HG03439 (cell line): ENCODE data around the gene FBLN1.

ENCODE experiments used
- ATAC-seq: cut with Tn5 transposase; IDR thresholded peaks from one replicate; pipeline ENCODE4 v1.9.1; 2021; ENCODE audit warnings: mild to moderate bottlenecking, moderate library complexity; ENCODE audit not compliant: unreplicated experiment

Gene FBLN1

DNA sequence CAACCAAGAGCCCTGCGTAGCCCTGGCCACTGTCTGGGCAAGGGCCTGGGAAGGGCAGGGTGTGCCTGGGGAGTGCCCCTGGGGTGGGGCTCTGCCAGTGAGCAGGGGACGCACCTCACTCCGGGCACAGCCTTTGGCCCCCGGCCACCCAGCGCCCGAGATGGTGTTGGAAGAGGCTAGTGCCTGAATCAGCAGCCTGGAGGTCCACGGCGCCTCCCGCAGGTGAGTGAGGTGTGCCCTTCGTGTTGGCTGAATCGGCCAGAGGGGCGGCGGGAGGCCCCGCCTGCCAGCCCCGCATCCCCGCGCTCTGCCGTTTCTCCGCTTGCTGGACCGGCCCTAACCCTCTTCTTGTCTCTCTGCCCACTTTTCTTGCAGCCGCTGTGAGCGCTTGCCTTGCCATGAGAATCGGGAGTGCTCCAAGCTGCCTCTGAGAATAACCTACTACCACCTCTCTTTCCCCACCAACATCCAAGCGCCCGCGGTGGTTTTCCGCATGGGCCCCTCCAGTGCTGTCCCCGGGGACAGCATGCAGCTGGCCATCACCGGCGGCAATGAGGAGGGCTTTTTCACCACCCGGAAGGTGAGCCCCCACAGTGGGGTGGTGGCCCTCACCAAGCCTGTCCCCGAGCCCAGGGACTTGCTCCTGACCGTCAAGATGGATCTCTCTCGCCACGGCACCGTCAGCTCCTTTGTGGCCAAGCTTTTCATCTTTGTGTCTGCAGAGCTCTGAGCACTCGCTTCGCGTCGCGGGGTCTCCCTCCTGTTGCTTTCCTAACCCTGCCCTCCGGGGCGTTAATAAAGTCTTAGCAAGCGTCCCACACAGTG lies 60.1 kb downstream of the FBLN1 start:
- no peak for ATAC-seq

- no peak for ATAC-seq
Observed at GRCh38 chr22:45563362-45564040, 60.8 kb downstream of the FBLN1 start.

DNA sequence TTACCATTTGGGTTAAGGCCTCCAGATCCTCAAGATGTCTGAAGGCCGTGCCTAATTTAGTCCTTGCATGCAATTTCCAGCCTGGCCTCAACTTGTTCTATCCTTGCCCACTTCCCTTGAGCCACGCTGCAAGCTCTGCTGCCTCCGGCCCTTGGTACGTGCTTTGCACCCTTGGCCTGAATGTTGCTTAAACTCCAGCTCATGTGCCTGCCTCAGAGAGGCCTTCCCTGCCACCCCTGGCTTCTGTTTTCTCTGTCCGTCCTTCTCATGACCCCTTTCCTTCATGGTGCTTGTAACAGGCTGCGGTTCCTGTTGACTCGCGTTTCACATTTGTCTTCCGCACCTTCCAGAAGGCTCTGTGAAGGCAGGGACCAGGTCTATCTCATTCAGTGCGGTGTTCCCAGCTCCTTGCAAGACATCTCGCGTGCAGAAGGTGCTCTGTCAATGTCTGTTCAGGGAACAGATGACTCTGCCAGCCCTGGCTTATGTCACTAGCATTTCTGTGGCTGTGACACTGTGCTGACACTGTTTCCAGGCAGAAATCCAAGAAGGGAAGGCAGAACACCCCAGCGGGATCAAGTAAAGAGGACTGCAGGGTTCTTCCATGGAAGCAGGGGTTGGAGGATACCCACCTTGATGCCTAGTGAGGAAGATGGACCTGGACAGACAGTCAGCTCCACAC lies 61.8 kb downstream of the FBLN1 start:
- no peak for ATAC-seq

DNA sequence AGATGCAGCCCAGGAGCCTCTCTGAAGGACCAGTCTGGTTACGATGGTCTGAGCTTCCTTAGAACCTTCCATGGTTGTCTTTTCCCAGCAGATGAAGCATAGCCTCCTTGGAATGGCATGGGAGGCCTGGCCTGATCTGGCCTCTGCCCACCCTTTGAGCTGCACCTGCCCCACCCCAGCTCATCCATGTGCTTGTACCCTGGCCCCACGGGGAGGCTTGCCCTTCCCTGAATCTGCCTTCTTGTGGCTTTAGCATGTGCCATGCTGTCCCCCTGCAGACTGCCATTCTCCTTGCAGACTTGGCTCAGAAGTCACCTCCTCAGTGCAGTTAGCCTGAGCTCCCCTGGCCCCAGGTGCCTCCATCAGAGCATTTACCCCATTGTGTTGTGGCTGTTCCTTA lies 62.5 kb downstream of the FBLN1 start:
- ATAC-seq, result no peak

DNA sequence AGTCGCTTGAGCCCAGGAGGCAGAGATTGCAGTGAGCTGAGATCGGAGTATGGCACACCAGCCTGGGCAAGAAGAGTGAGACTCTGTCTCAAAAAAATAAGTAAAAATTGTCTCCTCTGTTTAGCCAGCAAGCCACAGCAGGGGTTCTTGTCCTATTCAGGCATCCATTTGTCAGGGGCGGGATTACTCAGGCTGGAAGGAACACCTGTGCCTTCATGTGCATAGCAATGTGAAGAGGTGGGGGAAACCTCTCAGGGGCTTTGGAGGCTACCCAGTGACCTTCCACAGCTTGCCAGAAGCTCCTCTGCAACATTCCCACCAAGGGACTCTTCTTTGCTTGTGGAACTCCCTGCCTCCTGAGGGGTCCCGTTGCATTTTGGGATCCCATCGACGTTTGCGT lies 63.3 kb downstream of the FBLN1 start:
- no peak for ATAC-seq

- ATAC-seq, result no peak
Observed at GRCh38 chr22:45568213-45568612, 65.5 kb downstream of the FBLN1 start.

- ATAC-seq, result no peak
Observed at GRCh38 chr22:45571089-45571488, 68.4 kb downstream of the FBLN1 start.

- no peak for ATAC-seq
Observed at GRCh38 chr22:45572444-45572843, 69.8 kb downstream of the FBLN1 start.

GRCh38 chr22:45574069-45574703 lies 71.5 kb downstream of the FBLN1 start:
- no peak for ATAC-seq

DNA sequence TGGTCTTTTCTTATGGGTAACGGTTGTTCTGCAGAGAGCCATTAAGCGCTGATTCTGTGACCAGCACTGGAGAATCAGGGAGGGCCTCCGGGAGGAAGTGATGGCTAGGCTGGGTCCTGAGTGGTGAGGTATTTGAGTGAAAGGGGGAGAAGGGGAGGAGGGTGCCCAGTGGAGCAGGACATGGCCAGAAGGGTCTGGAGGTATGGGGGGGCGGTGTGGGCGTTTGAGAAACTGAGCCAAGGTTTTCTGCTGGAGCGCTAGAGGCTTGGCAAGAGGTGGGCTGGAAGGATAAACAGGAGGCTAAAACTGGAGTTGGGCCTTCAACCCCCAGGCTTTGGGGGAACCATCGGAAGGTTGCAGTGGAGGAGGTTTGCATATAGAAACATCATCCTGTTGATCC lies 72.5 kb downstream of the FBLN1 start:
- ATAC-seq, result no peak

DNA sequence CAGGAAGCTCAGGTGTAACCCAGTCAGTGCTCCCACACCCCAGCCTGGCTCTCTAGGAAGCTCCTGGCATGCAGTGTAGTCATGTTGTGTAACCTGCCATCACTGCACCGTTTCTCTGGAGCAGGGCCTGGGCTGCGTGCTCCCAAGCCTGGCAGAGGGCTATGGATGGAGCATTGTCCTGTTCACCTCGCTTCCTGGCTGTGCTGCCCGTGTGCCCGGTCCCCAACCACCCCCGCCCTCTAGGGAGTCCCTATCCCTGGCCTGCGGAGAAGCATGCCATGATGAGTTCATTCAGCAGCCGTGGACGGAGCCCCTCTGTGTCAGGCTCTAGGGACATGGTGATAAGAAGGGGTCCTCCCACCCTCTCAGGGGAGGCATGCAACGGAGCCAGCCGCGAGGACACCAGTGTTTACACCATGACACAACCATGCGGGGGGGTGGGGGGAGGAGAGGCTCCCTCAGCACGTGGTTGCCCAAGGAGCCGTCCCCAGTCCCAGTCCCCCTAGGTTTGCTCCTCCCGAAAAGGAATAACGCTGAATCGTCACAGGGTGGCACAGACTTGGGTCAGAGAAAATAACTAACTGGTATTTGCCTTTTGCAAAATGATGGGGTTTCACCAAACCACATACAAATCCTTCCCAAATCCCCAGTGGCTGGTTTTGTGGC lies 73.1 kb downstream of the FBLN1 start:
- ATAC-seq, result no peak

DNA sequence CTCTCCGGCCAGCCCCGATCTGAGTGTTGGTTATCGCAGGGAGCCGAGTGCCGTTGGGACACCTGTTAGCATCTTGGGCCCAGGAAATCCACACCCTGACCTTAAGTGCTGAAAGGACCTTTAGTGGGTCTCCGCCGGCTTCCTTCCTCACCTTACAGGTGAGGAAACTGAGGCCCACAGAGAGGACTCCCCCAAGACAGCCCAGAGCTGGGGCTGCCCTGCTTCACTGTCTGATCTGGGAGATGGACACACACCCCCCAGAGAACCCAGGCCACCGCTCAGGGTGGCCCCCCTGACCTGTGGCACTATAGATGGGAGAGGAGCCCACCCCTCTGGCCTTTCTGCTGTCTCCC lies 73.6 kb downstream of the FBLN1 start:
- ATAC-seq, result no peak

GRCh38 chr22:45576730-45577464 lies 74.2 kb downstream of the FBLN1 start:
- ATAC-seq, result no peak

DNA sequence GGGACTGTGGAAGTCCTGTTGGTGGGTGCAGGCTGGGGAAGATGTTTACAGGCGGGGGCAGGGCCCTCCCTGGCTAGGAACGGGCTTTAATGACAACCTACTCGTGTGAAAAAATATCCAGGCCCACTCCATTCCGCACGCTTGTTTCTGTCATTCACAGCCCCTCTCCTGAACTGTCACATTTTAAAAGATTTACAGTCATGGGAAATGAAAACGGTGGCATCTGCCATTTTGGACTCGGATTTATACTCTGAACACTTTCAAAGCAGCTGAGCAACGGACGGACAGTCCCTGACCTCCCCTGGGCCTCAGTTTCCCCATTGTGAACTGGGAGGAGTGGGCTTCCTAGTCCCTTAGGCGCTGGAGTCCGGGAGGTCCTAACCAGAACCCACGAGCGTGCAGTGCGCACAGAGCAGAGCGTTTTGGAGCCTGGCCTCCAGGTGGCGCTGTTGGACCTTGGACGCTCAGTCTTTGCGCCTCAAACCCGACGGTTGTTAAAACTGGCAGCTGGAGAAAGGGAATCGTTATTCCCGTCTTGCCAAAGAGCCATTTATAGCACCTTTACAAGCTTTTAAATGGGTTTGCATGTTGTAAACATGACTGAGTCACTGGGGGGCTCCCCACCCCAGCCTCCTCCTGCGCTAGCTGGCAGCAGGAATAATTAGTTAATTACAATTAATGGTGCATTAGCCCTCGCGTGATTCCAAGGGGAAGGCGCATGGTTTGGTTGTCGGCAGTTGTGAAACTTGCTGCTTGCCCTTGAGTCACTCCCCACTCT lies 75.3 kb downstream of the FBLN1 start:
- ATAC-seq, result no peak

DNA sequence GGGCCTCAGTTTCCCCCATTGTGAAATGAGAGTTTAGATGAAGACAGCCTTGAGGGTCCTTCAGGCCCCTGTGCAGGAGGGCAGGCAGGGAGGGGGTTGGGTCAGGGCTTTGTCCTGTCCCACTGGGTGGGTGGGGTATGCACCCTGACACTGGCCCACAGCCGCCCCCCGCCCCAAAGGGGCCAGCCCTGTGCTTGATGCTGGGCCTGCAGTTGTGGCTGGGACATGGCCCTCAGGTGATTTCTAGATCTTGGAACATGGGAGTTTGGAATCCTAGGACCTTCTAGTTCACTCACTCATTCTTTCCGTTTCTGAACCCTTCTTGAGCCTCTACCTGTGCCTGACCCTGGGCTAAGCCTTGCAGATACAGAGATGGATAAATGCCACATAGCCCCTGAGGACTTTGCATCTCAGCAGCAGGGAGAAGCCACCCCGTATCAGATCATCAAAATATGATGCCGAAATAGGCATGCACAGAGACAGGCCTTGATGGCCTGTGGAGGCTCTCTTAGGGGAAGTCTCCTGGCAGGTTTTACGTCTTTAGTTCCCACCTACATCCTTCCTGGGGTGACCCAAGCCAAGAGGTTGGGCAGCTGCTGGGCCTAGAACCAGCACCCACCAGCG lies 76.0 kb downstream of the FBLN1 start:
- ATAC-seq, result no peak

GRCh38 chr22:45579306-45579705 lies 76.6 kb downstream of the FBLN1 start:
- no peak for ATAC-seq

- no peak for ATAC-seq
Observed at GRCh38 chr22:45579806-45580725, 77.4 kb downstream of the FBLN1 start.
